Measurements from ENCODE around the gene RGS2. TPM values are rescaled to one million over a fixed set of nuclear protein-coding genes. Genes with fewer than 3 reads are reported as not detected.

The RGS2 gene
- total RNA-seq, 1 donor from 2014 or later, result 15.8 TPM

DNA sequence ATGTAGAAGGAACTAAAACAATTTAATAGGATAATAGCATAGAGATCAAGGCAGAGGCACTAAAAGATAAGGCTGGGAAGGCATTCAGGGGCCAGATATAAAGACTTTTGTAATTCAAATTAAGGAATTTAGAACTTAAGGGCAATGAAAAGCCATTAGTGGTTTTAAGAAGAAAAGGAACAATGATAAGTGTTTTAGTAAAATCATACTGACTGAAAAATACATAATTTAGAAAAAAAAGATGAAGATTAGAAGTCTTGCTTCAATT lies 14.1 kb upstream of the RGS2 start:
- Histone ChIP-seq H3K36me3 (no peaks in the 10 kb centered on the region), H3K4me3 (no peak overlapping the region), H3K27ac (replicated peaks) (no peak overlapping the region), H3K27me3 (ENCODE audit: low read depth) (no peaks in the 10 kb centered on the region), H3K4me1 (peaks cover 12% of the 10 kb centered on the region), H3K9me3 (replicated peaks) (no peaks in the 10 kb centered on the region)
- TF ChIP-seq, protein P1, sequence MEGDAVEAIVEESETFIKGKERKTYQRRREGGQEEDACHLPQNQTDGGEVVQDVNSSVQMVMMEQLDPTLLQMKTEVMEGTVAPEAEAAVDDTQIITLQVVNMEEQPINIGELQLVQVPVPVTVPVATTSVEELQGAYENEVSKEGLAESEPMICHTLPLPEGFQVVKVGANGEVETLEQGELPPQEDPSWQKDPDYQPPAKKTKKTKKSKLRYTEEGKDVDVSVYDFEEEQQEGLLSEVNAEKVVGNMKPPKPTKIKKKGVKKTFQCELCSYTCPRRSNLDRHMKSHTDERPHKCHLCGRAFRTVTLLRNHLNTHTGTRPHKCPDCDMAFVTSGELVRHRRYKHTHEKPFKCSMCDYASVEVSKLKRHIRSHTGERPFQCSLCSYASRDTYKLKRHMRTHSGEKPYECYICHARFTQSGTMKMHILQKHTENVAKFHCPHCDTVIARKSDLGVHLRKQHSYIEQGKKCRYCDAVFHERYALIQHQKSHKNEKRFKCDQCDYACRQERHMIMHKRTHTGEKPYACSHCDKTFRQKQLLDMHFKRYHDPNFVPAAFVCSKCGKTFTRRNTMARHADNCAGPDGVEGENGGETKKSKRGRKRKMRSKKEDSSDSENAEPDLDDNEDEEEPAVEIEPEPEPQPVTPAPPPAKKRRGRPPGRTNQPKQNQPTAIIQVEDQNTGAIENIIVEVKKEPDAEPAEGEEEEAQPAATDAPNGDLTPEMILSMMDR (IDR thresholded peaks at IDR 0.05; ENCODE audit: borderline replicate concordance), result no peak
- intact Hi-C loops (cut with micrococcal nuclease), result no loop called here
- DNase-seq, result no peak

- no peaks in the 10 kb centered on the region for H3K36me3 ChIP-seq
- no peak overlapping the region for H3K4me3 ChIP-seq
- no peak overlapping the region for H3K27ac ChIP-seq (replicated peaks)
- intact Hi-C loops (cut with micrococcal nuclease), result no loop called here
- peaks cover 12% of the 10 kb centered on the region for H3K4me1 ChIP-seq
- H3K9me3 ChIP-seq (replicated peaks), result no peaks in the 10 kb centered on the region
- no peak for DNase-seq
- no peaks in the 10 kb centered on the region for H3K27me3 ChIP-seq (ENCODE audit: low read depth)
- TF ChIP-seq, protein P1 (IDR thresholded peaks at IDR 0.05; ENCODE audit: borderline replicate concordance), result no peak
These were observed 12.8 kb upstream of the RGS2 start for GRCh38 chr1:192795916-192796618.

DNA sequence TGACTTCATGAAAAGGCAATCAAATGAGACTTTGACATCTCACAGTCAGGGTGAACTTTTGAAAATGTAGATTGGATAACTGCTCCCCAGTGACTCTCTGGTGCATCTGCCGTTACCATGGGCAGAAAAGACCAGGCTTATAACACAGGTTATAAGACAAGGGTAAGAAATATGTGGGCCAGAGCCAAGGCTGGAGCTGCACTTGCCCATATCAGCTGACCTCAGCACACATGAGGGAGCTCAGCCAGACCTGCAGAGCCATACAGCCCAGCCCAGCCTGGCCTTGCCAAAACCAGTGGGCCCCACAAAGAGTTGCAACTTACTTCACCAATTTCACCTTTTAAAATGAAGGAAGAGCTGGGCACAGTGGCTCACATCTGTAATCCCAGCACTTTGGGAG lies 11.7 kb upstream of the RGS2 start:
- no peaks in the 10 kb centered on the region for H3K27me3 ChIP-seq (ENCODE audit: low read depth)
- intact Hi-C loops (cut with micrococcal nuclease), result no loop called here
- no peak for DNase-seq
- no peaks in the 10 kb centered on the region for H3K9me3 ChIP-seq (replicated peaks)
- H3K4me1 ChIP-seq, result peaks cover 12% of the 10 kb centered on the region
- TF ChIP-seq, protein P1 (IDR thresholded peaks at IDR 0.05; ENCODE audit: borderline replicate concordance), result no peak
- H3K27ac ChIP-seq (replicated peaks), result no peak overlapping the region
- no peaks in the 10 kb centered on the region for H3K36me3 ChIP-seq
- H3K4me3 ChIP-seq, result no peak overlapping the region

DNA sequence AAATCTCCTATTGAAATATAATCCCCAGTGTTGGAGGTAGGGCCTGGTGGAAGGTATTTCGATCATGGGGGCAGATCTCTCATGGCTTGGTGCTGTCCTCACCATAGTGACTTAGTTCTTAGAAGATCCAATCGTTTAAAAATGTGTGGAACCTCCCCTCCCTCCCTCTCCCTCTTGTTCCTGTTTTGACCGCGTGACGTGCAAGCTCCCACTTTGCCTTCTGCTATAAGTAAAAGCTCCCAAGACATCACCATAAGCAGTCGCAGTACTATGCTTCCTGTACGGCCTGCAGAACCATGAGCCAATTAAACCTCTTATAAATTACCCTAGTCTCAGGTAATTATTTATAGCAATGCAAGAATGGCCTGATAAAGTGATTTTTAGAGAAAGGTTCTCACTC lies 10.9 kb upstream of the RGS2 start:
- TF ChIP-seq, protein P1 (IDR thresholded peaks at IDR 0.05; ENCODE audit: borderline replicate concordance), result no peak
- intact Hi-C loops (cut with micrococcal nuclease), result no loop called here
- no peaks in the 10 kb centered on the region for H3K36me3 ChIP-seq
- DNase-seq, result no peak
- H3K9me3 ChIP-seq (replicated peaks), result no peaks in the 10 kb centered on the region
- peaks cover 12% of the 10 kb centered on the region for H3K4me1 ChIP-seq
- H3K27ac ChIP-seq (replicated peaks), result no peak overlapping the region
- no peak overlapping the region for H3K4me3 ChIP-seq
- no peaks in the 10 kb centered on the region for H3K27me3 ChIP-seq (ENCODE audit: low read depth)

GRCh38 chr1:192801451-192801850 lies 7.4 kb upstream of the RGS2 start:
- Histone ChIP-seq H3K27ac (replicated peaks) (no peak overlapping the region), H3K4me3 (no peak overlapping the region), H3K9me3 (replicated peaks) (no peaks in the 10 kb centered on the region), H3K27me3 (ENCODE audit: low read depth) (no peaks in the 10 kb centered on the region), H3K36me3 (no peaks in the 10 kb centered on the region), H3K4me1 (peaks cover 5% of the 10 kb centered on the region)
- intact Hi-C loops (cut with micrococcal nuclease), result no loop called here
- DNase-seq, result no peak
- TF ChIP-seq, protein P1 (IDR thresholded peaks at IDR 0.05; ENCODE audit: borderline replicate concordance), result no peak

Measured in left ventricle myocardium inferior (tissue), 1 donor.